KMS-11 (cell line): ENCODE results near the gene ATRNL1.

Source experiments
- H2AFZ ChIP-seq: fragments of 200-600 bp; sonication (generic); 2 replicates; pipeline ENCODE4 v1.6.1; 2016; ENCODE audit warnings: antibody characterized with exemption, mixed run types, low read depth
- H3K27ac ChIP-seq: fragments of 200-600 bp; sonication (generic); 2 replicates; pipeline ENCODE4 v1.6.1; 2016; ENCODE audit warnings: mild to moderate bottlenecking, mixed run types
- H3K27me3 ChIP-seq: fragments of 200-600 bp; sonication (generic); 2 replicates; pipeline ENCODE4 v1.6.1; 2017; ENCODE audit warnings: mild to moderate bottlenecking, low read depth, mixed run types, moderate library complexity; ENCODE audit not compliant: insufficient read depth
- H3K36me3 ChIP-seq: fragments of 200-600 bp; sonication (generic); 2 replicates; pipeline ENCODE4 v1.6.1; 2017; ENCODE audit warnings: mild to moderate bottlenecking, mixed run types; ENCODE audit not compliant: insufficient read depth
- H3K4me1 ChIP-seq: fragments of 200-600 bp; sonication (generic); 2 replicates; pipeline ENCODE4 v1.6.1; 2016; ENCODE audit warnings: mild to moderate bottlenecking, low read depth, mixed run types; ENCODE audit not compliant: poor library complexity, severe bottlenecking
- H3K4me2 ChIP-seq: fragments of 200-600 bp; sonication (generic); 2 replicates; pipeline ENCODE4 v1.7.0; 2016; ENCODE audit warnings: mild to moderate bottlenecking, mixed run types
- H3K4me3 ChIP-seq: fragments of 200-600 bp; sonication (generic); IDR thresholded peaks from 2 replicates; pipeline ENCODE4 v1.6.1; 2017; ENCODE audit warnings: low read depth, low read length, mixed read lengths; ENCODE audit not compliant: insufficient read depth
- H3K79me2 ChIP-seq: fragments of 200-600 bp; sonication (generic); 2 replicates; pipeline ENCODE4 v1.6.1; 2016; ENCODE audit warnings: low read depth, mixed run types; ENCODE audit not compliant: insufficient read depth
- H3K9ac ChIP-seq: fragments of 200-600 bp; sonication (generic); 2 replicates; pipeline ENCODE4 v1.6.1; 2016; ENCODE audit warnings: mild to moderate bottlenecking, mixed run types
- H4K20me1 ChIP-seq: fragments of 200-600 bp; sonication (generic); 2 replicates; pipeline ENCODE4 v1.6.1; 2016; ENCODE audit warnings: mild to moderate bottlenecking, mixed run types; ENCODE audit not compliant: insufficient read depth
- TF ChIP-seq, protein P1 (sequence below): fragments of 200-600 bp; sonication (generic); conservative IDR thresholded peaks from 2 replicates; pipeline ENCODE4 v1.6.1; 2017; ENCODE audit warnings: low read depth, mild to moderate bottlenecking, antibody characterized with exemption, low read length, moderate library complexity, mixed read lengths

The ATRNL1 gene

DNA sequence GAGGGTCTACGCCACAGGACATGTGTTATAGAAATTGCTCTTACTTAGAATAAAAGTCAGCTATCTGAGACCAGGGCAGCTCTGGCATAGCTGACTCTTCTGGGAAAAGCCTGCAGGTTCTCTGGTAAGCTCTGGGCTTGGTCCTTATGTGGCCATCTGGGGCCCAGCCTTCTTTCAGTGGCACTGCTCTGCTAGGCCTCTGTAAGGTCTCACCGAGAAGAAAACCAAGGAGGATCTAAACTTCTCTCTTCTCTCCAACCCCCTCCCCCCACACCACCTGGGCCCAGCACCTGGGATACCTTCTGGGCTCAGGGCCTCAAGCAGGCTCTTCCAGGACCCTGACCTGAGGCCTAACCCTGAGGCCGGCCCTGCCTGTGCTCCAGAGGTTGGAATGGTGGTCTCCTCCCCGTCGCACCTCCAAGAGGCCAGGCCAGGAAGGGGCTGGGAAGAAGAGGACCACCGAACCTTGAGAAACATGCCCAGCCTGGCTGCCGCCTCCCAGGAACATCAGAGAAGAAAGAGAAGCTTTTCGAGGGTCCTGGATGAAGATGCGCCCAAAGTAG is 856.2 kb downstream of the ATRNL1 start:
- TF ChIP-seq, protein P1, sequence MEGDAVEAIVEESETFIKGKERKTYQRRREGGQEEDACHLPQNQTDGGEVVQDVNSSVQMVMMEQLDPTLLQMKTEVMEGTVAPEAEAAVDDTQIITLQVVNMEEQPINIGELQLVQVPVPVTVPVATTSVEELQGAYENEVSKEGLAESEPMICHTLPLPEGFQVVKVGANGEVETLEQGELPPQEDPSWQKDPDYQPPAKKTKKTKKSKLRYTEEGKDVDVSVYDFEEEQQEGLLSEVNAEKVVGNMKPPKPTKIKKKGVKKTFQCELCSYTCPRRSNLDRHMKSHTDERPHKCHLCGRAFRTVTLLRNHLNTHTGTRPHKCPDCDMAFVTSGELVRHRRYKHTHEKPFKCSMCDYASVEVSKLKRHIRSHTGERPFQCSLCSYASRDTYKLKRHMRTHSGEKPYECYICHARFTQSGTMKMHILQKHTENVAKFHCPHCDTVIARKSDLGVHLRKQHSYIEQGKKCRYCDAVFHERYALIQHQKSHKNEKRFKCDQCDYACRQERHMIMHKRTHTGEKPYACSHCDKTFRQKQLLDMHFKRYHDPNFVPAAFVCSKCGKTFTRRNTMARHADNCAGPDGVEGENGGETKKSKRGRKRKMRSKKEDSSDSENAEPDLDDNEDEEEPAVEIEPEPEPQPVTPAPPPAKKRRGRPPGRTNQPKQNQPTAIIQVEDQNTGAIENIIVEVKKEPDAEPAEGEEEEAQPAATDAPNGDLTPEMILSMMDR = no peak
- Histone ChIP-seq H3K79me2 (no peaks in the 10 kb centered on the region), H3K4me1 (no peaks in the 10 kb centered on the region), H3K4me3 (no peak overlapping the region), H2AFZ (no peak overlapping the region), H3K27me3 (no peaks in the 10 kb centered on the region), H3K27ac (no peak overlapping the region), H3K4me2 (no peak overlapping the region), H3K9ac (no peak overlapping the region), H3K36me3 (no peaks in the 10 kb centered on the region), H4K20me1 (no peaks in the 10 kb centered on the region)

DNA sequence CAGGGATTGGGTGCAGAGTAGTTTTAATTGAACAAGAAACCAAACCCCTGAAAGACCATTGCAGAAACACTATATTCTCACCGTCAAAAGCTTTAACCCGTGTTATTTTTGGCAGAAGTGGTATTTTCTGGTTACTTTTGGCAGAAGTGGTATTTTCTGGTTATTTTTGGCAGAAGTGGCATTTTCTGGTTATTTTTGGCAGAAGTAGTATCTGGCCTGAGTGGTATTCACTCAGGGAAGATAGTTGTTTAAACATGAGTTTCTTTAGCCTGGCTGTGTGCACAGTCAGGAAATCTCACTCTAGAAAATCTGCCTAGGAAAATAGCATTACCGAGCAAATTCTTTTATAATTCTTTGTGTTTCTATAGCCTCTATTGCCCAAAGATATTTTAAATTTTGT is 857.2 kb downstream of the ATRNL1 start:
- TF ChIP-seq, protein P1 = no peak
- Histone ChIP-seq H3K4me3 (no peak overlapping the region), H3K27ac (no peak overlapping the region), H3K36me3 (no peaks in the 10 kb centered on the region), H4K20me1 (no peaks in the 10 kb centered on the region), H3K4me2 (no peak overlapping the region), H3K27me3 (no peaks in the 10 kb centered on the region), H2AFZ (no peak overlapping the region), H3K4me1 (no peaks in the 10 kb centered on the region), H3K79me2 (no peaks in the 10 kb centered on the region), H3K9ac (no peak overlapping the region)

DNA sequence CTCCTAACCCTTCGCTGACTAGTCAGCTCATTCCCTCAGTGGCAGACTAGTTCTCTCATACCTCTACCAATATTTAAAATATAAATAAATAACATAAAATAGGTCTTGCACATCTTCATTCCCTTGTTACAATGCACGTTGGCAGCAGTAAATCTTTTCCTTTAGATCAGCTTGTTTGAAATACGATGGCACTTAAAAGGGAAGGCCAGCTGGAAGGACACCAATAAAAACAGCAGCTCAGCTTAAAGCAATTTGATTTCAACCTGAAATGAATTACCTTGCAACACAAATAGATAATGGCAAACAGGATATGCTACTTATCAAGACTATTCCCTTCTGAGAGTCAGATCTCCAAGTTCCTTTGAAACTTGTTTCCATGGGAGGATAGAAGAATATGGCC is 858.1 kb downstream of the ATRNL1 start:
- Histone ChIP-seq H2AFZ (no peak overlapping the region), H4K20me1 (no peaks in the 10 kb centered on the region), H3K27me3 (no peaks in the 10 kb centered on the region), H3K79me2 (no peaks in the 10 kb centered on the region), H3K27ac (no peak overlapping the region), H3K9ac (no peak overlapping the region), H3K4me3 (no peak overlapping the region), H3K36me3 (no peaks in the 10 kb centered on the region), H3K4me2 (no peak overlapping the region), H3K4me1 (no peaks in the 10 kb centered on the region)
- TF ChIP-seq, protein P1 = no peak

DNA sequence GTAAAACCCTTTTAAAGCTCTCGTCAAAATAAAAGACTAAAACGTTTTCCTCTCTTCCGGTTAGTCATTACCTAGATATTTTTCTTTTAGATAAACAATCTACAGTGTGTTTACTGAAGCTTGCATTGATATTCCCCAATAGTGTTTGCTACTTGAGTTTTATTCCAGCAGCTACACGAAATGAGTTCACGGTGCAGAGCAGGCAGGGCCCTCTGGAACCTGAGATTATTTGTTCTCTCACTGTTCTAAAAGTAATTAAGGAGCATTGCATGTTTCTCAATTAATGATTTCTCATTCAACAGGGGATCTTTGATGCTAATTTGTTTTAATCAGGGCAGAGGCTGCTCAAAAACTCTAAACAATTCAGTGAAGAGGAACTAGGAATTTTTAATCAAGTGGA is 860.1 kb downstream of the ATRNL1 start:
- no peak overlapping the region for H3K4me2 ChIP-seq
- H3K27me3 ChIP-seq = no peaks in the 10 kb centered on the region
- TF ChIP-seq, protein P1 = no peak

More for the DNA sequence above, 860.1 kb downstream of the ATRNL1 start:
- H3K79me2 ChIP-seq = no peaks in the 10 kb centered on the region
- H3K4me1 ChIP-seq = no peaks in the 10 kb centered on the region
- H3K36me3 ChIP-seq = no peaks in the 10 kb centered on the region
- H3K4me3 ChIP-seq = no peak overlapping the region
- H4K20me1 ChIP-seq = no peaks in the 10 kb centered on the region
- H3K27ac ChIP-seq = no peak overlapping the region
- H3K9ac ChIP-seq = no peak overlapping the region
- H2AFZ ChIP-seq = no peak overlapping the region
